Measurements from ENCODE around the gene GUCY1B1. TPM values are rescaled to one million over a fixed set of nuclear protein-coding genes. Genes with fewer than 3 reads are reported as not detected.

The GUCY1B1 gene
- total and polyA plus RNA-seq, 8 donors: 3.9 to 18.1 (median 5.4) TPM

GRCh38 chr4:155766622-155767021, 7.8 kb downstream of the GUCY1B1 start:
- Histone ChIP-seq H3K4me1 (peaks cover 0 to 13% (median 4%) of the 10 kb centered on the region in 3 donors), H3K27ac (no peak overlapping the region), H3K36me3 (no peaks in the 10 kb centered on the region), H3K27me3 (no peaks in the 10 kb centered on the region), H3K4me3 (no peak overlapping the region), H3K9me3 (no peaks in the 10 kb centered on the region)
- ATAC-seq (no peak), FAIRE-seq (no peak), DNase-seq (no peak)
- TF ChIP-seq, protein P1, sequence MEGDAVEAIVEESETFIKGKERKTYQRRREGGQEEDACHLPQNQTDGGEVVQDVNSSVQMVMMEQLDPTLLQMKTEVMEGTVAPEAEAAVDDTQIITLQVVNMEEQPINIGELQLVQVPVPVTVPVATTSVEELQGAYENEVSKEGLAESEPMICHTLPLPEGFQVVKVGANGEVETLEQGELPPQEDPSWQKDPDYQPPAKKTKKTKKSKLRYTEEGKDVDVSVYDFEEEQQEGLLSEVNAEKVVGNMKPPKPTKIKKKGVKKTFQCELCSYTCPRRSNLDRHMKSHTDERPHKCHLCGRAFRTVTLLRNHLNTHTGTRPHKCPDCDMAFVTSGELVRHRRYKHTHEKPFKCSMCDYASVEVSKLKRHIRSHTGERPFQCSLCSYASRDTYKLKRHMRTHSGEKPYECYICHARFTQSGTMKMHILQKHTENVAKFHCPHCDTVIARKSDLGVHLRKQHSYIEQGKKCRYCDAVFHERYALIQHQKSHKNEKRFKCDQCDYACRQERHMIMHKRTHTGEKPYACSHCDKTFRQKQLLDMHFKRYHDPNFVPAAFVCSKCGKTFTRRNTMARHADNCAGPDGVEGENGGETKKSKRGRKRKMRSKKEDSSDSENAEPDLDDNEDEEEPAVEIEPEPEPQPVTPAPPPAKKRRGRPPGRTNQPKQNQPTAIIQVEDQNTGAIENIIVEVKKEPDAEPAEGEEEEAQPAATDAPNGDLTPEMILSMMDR (IDR thresholded peaks at IDR 0.05): no peak
- WGBS, 2 donors: 73 to 76% methylated on average over 2 of the region's 2 CpGs
- intact Hi-C loops (cut with DNase I): no loop called here

DNA sequence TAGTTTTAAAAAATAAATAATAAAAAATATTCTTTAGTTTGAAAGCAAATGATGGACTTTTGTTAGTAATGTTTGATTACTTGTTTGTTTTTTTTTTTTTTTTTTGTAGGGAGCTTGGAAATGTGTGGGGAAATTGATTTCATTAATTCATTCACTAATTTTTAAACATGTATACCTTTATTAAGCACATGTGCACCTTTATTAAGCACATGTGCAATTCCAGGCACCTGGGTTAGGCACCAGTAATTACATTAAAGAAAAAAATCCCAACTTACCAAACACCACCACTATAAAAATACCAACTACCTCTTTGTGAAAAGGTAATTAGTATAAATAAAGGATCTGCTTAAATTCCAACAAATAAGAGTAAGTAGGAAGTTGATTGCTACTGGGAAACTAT, 9.5 kb downstream of the GUCY1B1 start:
- H3K4me1 ChIP-seq: peaks cover 0 to 13% (median 3%) of the 10 kb centered on the region in 3 donors
- peak; percentile 45 for FAIRE-seq
- TF ChIP-seq, protein P1 (IDR thresholded peaks at IDR 0.05): no peak
- no peak for ATAC-seq
- no peak overlapping the region for H3K27ac ChIP-seq
- DNase-seq: no peak
- H3K27me3 ChIP-seq: no peaks in the 10 kb centered on the region
- no peak overlapping the region for H3K4me3 ChIP-seq
- no peaks in the 10 kb centered on the region for H3K9me3 ChIP-seq
- H3K36me3 ChIP-seq: no peaks in the 10 kb centered on the region
- intact Hi-C loops (cut with DNase I): no loop called here

DNA sequence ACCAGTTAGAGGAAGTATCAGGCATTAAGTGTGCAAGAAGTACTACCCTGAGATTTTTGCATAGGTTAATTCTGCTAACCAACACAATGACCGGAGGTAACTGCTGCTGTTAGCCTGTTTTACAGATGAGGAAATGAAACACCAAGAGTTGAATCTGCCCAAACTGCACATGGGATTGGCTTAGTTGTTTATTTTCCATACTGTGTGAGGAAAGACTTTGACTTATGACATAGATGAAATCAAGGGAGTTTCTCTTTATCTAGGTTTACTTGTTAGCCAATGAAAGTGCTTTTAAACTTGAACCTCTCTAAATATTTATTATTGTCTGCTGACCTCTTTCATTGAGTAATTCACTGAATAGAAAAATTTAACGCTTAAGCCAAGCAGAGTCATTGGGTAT, 10.3 kb downstream of the GUCY1B1 start:
- FAIRE-seq: no peak
- Histone ChIP-seq H3K4me3 (no peak overlapping the region), H3K9me3 (no peaks in the 10 kb centered on the region), H3K27me3 (no peaks in the 10 kb centered on the region), H3K36me3 (no peaks in the 10 kb centered on the region), H3K4me1 (peaks cover 0 to 8% (median 0%) of the 10 kb centered on the region in 3 donors), H3K27ac (no peak overlapping the region)
- 84 to 92% methylated on average over 2 of the region's 2 CpGs for WGBS, 2 donors
- DNase-seq: no peak
- intact Hi-C loops (cut with DNase I): no loop called here
- TF ChIP-seq, protein P1 (IDR thresholded peaks at IDR 0.05): no peak
- ATAC-seq: peak in 2 of 4 donors; percentile 24 to 46

DNA sequence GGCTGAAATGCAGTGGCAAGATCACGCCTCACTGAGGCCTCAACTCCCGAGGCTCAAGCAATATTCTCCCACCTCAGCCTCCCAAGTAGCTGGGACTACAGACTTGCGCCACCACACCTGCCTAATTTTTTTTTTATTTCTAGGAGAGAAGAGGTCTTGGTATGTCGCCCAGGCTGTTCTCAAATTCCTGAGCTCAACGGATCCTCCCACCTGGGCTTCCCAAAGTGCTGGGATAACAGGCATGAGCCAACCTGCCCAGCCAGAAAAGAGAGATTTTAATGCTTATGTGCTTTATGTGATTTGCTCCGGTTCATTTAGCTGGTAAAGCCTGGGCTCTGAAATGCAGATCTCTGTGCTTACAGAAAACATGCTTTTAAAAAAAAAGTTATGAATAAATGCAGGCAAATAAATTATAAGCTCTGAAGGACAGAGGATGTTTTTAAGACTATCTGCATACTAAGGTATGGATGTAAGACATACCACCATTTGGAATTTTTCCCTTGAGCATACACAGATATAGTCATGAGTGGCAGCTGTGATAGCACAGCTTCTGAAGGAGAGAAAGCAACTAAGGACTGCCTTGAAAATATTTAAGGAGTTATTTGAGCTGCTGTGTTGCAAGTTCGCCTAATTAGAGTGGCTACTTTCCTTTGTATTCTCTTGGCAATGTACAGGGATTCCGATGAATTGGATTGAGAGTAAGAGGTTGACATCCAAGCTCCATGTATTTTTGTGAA, 13.8 kb downstream of the GUCY1B1 start:
- Histone ChIP-seq H3K27me3 (no peaks in the 10 kb centered on the region), H3K36me3 (no peaks in the 10 kb centered on the region), H3K4me1 (peaks cover 0 to 19% (median 13%) of the 10 kb centered on the region in 3 donors), H3K9me3 (no peaks in the 10 kb centered on the region), H3K4me3 (no peak overlapping the region), H3K27ac (no peak overlapping the region)
- TF ChIP-seq, protein P1 (IDR thresholded peaks at IDR 0.05): no peak
- ATAC-seq (no peak), FAIRE-seq (no peak), DNase-seq (no peak)
- whole genome bisulfite sequencing, 2 donors: 90 to 94% methylated on average over 8 of the region's 8 CpGs
- intact Hi-C loops (cut with DNase I): no loop called here

DNA sequence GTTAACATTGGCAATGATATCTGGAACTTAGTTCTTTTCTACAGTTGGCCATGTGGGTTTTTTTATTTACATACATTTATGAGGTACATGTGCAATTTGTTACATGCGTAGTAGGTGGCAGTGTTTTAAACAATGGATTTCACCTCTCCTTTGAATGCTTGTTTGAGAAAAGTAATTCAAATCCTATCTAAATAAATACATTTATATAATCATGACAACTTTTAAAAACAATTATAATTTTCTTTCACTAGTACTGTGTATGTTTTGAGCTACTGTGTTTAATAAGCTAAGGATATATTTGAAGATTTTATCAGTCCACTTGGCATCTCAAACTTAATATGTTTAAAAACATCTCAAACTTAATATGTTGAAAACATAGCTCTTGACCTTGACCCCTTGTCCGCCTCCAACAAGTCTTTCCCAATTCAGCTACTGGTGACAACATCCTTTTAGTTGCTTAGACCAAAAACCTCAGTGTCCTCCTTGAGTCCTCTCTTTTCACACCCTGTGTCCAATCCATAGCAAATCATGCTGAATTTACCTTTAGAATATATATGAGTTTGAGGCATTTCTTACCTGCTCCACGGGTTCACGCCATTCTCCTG, 14.5 kb downstream of the GUCY1B1 start:
- WGBS, 2 donors: 90 to 92% methylated on average over 4 of the region's 4 CpGs
- ATAC-seq (no peak), FAIRE-seq (peak; percentile 26)

More for the DNA sequence above, 14.5 kb downstream of the GUCY1B1 start:
- no peak overlapping the region for H3K4me3 ChIP-seq
- DNase-seq: no peak
- intact Hi-C loops (cut with DNase I): no loop called here
- peaks cover 0 to 20% (median 18%) of the 10 kb centered on the region in 3 donors for H3K4me1 ChIP-seq
- no peaks in the 10 kb centered on the region for H3K27me3 ChIP-seq
- H3K9me3 ChIP-seq: no peaks in the 10 kb centered on the region
- TF ChIP-seq, protein P1 (IDR thresholded peaks at IDR 0.05): no peak
- no peak overlapping the region for H3K27ac ChIP-seq
- H3K36me3 ChIP-seq: no peaks in the 10 kb centered on the region

Measured in pancreas (tissue), 10 donors.